ENCODE results near the gene FAM216B.

Gene FAM216B

GRCh38 chr13:42750794-42751193 lies 30.6 kb upstream of the FAM216B start:
- Histone ChIP-seq H3K27ac (ENCODE audit: low read depth, low read length, poor library complexity, severe bottlenecking) (no peak overlapping the region), H3K9me3 (ENCODE audit: low read length) (no peaks in the 10 kb centered on the region), H3K9me2 (ENCODE audit: low read depth, low read length) (no peaks in the 10 kb centered on the region), H3K36me3 (ENCODE audit: insufficient read depth, low read length) (no peaks in the 10 kb centered on the region), H3K9ac (ENCODE audit: low read length) (no peak overlapping the region), H3F3A (ENCODE audit: insufficient read depth, low read length) (no peaks in the 10 kb centered on the region), H3K27me3 (ENCODE audit: insufficient read depth, low read length) (peaks cover 4% of the 10 kb centered on the region; the same call in 1 of the 2 replicates), H3K4me2 (ENCODE audit: low read length) (no peak overlapping the region), H4K20me1 (ENCODE audit: insufficient read depth, low read length) (no peaks in the 10 kb centered on the region), H3K79me2 (ENCODE audit: insufficient read depth, low read length) (no peaks in the 10 kb centered on the region), H3K4me1 (ENCODE audit: insufficient read depth, low read length, severe bottlenecking) (no peaks in the 10 kb centered on the region), H3K4me3 (ENCODE audit: low read depth, low read length, poor library complexity, severe bottlenecking) (no peak overlapping the region), H2AFZ (ENCODE audit: low read length) (no peak overlapping the region)
- TF ChIP-seq EZH2 (IDR thresholded peaks at IDR 0.05; ENCODE audit: borderline replicate concordance, low read length), result no peak

GRCh38 chr13:42751693-42752092 lies 29.7 kb upstream of the FAM216B start:
- TF ChIP-seq EZH2 (IDR thresholded peaks at IDR 0.05; ENCODE audit: borderline replicate concordance, low read length), result no peak
- Histone ChIP-seq H3K4me1 (ENCODE audit: insufficient read depth, low read length, severe bottlenecking) (no peaks in the 10 kb centered on the region), H2AFZ (ENCODE audit: low read length) (no peak overlapping the region), H3K9me3 (ENCODE audit: low read length) (no peaks in the 10 kb centered on the region), H3K9ac (ENCODE audit: low read length) (no peak overlapping the region), H3K27me3 (ENCODE audit: insufficient read depth, low read length) (peaks cover 4% of the 10 kb centered on the region; the same call in 1 of the 2 replicates), H3K4me2 (ENCODE audit: low read length) (no peak overlapping the region), H3K9me2 (ENCODE audit: low read depth, low read length) (no peaks in the 10 kb centered on the region), H3K4me3 (ENCODE audit: low read depth, low read length, poor library complexity, severe bottlenecking) (no peak overlapping the region), H3K79me2 (ENCODE audit: insufficient read depth, low read length) (no peaks in the 10 kb centered on the region), H3F3A (ENCODE audit: insufficient read depth, low read length) (no peaks in the 10 kb centered on the region), H4K20me1 (ENCODE audit: insufficient read depth, low read length) (no peaks in the 10 kb centered on the region), H3K36me3 (ENCODE audit: insufficient read depth, low read length) (no peaks in the 10 kb centered on the region), H3K27ac (ENCODE audit: low read depth, low read length, poor library complexity, severe bottlenecking) (no peak overlapping the region)

- H3K79me2 ChIP-seq (ENCODE audit: insufficient read depth, low read length), result no peaks in the 10 kb centered on the region
- H3F3A ChIP-seq (ENCODE audit: insufficient read depth, low read length), result no peaks in the 10 kb centered on the region
- no peaks in the 10 kb centered on the region for H3K36me3 ChIP-seq (ENCODE audit: insufficient read depth, low read length)
- no peak overlapping the region for H2AFZ ChIP-seq (ENCODE audit: low read length)
- no peaks in the 10 kb centered on the region for H3K4me1 ChIP-seq (ENCODE audit: insufficient read depth, low read length, severe bottlenecking)
- H3K4me2 ChIP-seq (ENCODE audit: low read length), result no peak overlapping the region
- H3K4me3 ChIP-seq (ENCODE audit: low read depth, low read length, poor library complexity, severe bottlenecking), result no peak overlapping the region
- peaks cover 4% of the 10 kb centered on the region; the same call in 1 of the 2 replicates for H3K27me3 ChIP-seq (ENCODE audit: insufficient read depth, low read length)
- no peaks in the 10 kb centered on the region for H3K9me3 ChIP-seq (ENCODE audit: low read length)
- no peaks in the 10 kb centered on the region for H3K9me2 ChIP-seq (ENCODE audit: low read depth, low read length)
- H3K9ac ChIP-seq (ENCODE audit: low read length), result no peak overlapping the region
- TF ChIP-seq EZH2 (IDR thresholded peaks at IDR 0.05; ENCODE audit: borderline replicate concordance, low read length), result no peak
- TF ChIP-seq, protein P1, sequence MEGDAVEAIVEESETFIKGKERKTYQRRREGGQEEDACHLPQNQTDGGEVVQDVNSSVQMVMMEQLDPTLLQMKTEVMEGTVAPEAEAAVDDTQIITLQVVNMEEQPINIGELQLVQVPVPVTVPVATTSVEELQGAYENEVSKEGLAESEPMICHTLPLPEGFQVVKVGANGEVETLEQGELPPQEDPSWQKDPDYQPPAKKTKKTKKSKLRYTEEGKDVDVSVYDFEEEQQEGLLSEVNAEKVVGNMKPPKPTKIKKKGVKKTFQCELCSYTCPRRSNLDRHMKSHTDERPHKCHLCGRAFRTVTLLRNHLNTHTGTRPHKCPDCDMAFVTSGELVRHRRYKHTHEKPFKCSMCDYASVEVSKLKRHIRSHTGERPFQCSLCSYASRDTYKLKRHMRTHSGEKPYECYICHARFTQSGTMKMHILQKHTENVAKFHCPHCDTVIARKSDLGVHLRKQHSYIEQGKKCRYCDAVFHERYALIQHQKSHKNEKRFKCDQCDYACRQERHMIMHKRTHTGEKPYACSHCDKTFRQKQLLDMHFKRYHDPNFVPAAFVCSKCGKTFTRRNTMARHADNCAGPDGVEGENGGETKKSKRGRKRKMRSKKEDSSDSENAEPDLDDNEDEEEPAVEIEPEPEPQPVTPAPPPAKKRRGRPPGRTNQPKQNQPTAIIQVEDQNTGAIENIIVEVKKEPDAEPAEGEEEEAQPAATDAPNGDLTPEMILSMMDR (IDR thresholded peaks at IDR 0.05; ENCODE audit: low read length), result no peak
- no peaks in the 10 kb centered on the region for H4K20me1 ChIP-seq (ENCODE audit: insufficient read depth, low read length)
- no peak overlapping the region for H3K27ac ChIP-seq (ENCODE audit: low read depth, low read length, poor library complexity, severe bottlenecking)
Measured at GRCh38 chr13:42752731-42753130, 28.7 kb upstream of the FAM216B start.

DNA sequence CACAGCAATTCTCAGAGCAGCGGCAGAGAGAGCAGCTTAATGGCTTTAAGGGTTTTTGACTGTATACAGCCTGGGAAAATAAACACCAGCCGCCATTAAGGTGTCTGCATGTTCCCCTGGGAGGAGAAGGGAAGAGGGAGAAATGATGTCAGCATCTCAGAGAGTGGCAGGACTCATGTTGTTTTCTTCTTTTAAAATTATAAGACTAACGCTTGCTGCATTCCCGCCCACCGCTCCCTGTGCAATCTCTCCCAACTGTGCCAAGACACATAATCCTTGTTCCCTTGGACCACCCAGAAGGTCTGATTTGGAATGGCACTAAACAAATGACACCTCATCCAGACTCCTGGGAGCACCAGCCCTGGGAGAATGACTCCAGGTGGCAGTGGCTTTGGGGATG lies 27.7 kb upstream of the FAM216B start:
- Histone ChIP-seq H2AFZ (ENCODE audit: low read length) (no peak overlapping the region), H3K4me1 (ENCODE audit: insufficient read depth, low read length, severe bottlenecking) (no peaks in the 10 kb centered on the region), H3K79me2 (ENCODE audit: insufficient read depth, low read length) (no peaks in the 10 kb centered on the region), H3K9ac (ENCODE audit: low read length) (no peak overlapping the region), H3K4me3 (ENCODE audit: low read depth, low read length, poor library complexity, severe bottlenecking) (no peak overlapping the region), H3K4me2 (ENCODE audit: low read length) (no peak overlapping the region), H3F3A (ENCODE audit: insufficient read depth, low read length) (no peaks in the 10 kb centered on the region), H3K9me3 (ENCODE audit: low read length) (no peaks in the 10 kb centered on the region), H3K27ac (ENCODE audit: low read depth, low read length, poor library complexity, severe bottlenecking) (no peak overlapping the region), H4K20me1 (ENCODE audit: insufficient read depth, low read length) (no peaks in the 10 kb centered on the region), H3K27me3 (ENCODE audit: insufficient read depth, low read length) (peaks cover 4% of the 10 kb centered on the region; the same call in 1 of the 2 replicates), H3K36me3 (ENCODE audit: insufficient read depth, low read length) (no peaks in the 10 kb centered on the region), H3K9me2 (ENCODE audit: low read depth, low read length) (no peaks in the 10 kb centered on the region)
- no peak for TF ChIP-seq EZH2 (IDR thresholded peaks at IDR 0.05; ENCODE audit: borderline replicate concordance, low read length)
- TF ChIP-seq, protein P1 (IDR thresholded peaks at IDR 0.05; ENCODE audit: low read length), result no peak

All from OCI-LY1 (cell line).